ENCODE data around the gene NMNAT2.

DNA sequence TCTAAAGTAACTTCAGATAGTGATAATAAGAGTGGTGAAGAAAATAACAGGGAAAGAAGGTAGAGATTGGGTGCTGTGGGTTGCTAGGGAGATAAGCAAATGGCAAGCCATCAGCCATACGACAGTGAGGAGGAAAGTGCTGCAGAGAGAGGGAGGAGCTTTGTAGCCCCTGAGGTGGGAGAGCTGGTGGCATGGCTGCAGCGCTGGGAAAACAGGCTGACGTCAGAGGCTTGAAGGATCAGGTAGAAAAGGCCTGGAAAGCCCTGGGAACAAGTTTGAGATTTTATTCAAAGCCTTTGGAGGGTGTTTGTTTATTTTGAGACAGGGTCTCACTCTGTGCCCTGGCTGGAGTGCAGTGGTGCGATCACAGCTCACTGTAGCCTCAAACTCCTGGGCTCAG lies 109.5 kb downstream of the NMNAT2 start:
- TF ChIP-seq POLR2AphosphoS5 (IDR thresholded peaks at IDR 0.05; ENCODE audit: insufficient read depth in 1 of 2, low read depth in 1 of 2): no peak
- TF ChIP-seq POLR2A (IDR thresholded peaks at IDR 0.05): no peak
